WTC11 (cell line): Measurements from ENCODE around the gene CCDC80. TPM values are rescaled to one million over a fixed set of nuclear protein-coding genes. Genes with fewer than 3 reads are reported as not detected.

ENCODE experiments used
- ATAC-seq: fragments of 200-7000 bp; cut with Tn5 transposase; 2 replicates; pipeline ENCODE4 v1.10.0; 2021; ENCODE audit warnings: mild to moderate bottlenecking, moderate library complexity
- CTCF ChIA-PET: fragments of 300-600 bp; sonication (Branson Sonifier 250); formaldehyde crosslinking; loops from one replicate; lab custom pipeline; 2021; ENCODE audit warnings: antibody characterized with exemption; lab: Charles Lee
- POLR2A ChIA-PET: fragments of 350-600 bp; sonication (Branson Sonifier 250); formaldehyde crosslinking; loops from one replicate; lab custom pipeline; 2021; ENCODE audit warnings: antibody characterized with exemption; lab: Charles Lee
- DNase-seq: peaks from one replicate; pipeline ENCODE4 v3.0.0; 2021; ENCODE audit warnings: low spot score
- H3K27ac Mint-ChIP-seq: 2 replicates; pipeline ENCODE4 v1.8.0; 2021; ENCODE audit warnings: mixed read lengths
- H3K27me3 Mint-ChIP-seq: 2 replicates; pipeline ENCODE4 v1.8.0; 2021; ENCODE audit warnings: low read depth, mild to moderate bottlenecking, moderate library complexity, mixed read lengths
- H3K36me3 Mint-ChIP-seq: 2 replicates; pipeline ENCODE4 v1.8.0; 2021; ENCODE audit warnings: mixed read lengths
- H3K4me1 Mint-ChIP-seq: 2 replicates; pipeline ENCODE4 v1.8.0; 2022; ENCODE audit warnings: mixed read lengths
- H3K4me3 Mint-ChIP-seq: 2 replicates; pipeline ENCODE4 v1.8.0; 2021; ENCODE audit warnings: mild to moderate bottlenecking, moderate library complexity, mixed read lengths
- H3K9me3 Mint-ChIP-seq: 2 replicates; pipeline ENCODE4 v1.8.0; 2021; ENCODE audit warnings: mixed read lengths
- AFF4 ChIP-seq: sonication (generic); formaldehyde crosslinking; IDR thresholded peaks from 2 replicates; pipeline ENCODE4 v1.8.1; 2023; ENCODE audit warnings: mild to moderate bottlenecking, missing genetic modification reagents, borderline replicate concordance
- AR ChIP-seq: fragments of 250-450 bp; sonication (Bioruptor Pico); IDR thresholded peaks from 2 replicates; pipeline ENCODE4 v1.9.0; 2021; ENCODE audit warnings: mild to moderate bottlenecking
- ATF2 ChIP-seq: sonication (generic); formaldehyde crosslinking; IDR thresholded peaks from 2 replicates; pipeline ENCODE4 v1.8.1; 2022; ENCODE audit warnings: low read depth, missing genetic modification reagents, borderline replicate concordance
- CREB1 ChIP-seq: sonication (generic); formaldehyde crosslinking; IDR thresholded peaks from 2 replicates; pipeline ENCODE4 v1.8.0; 2023; ENCODE audit warnings: mild to moderate bottlenecking, missing genetic modification reagents
- CREM ChIP-seq: sonication (generic); formaldehyde crosslinking; IDR thresholded peaks from 2 replicates; pipeline ENCODE4 v1.8.1; 2022; ENCODE audit warnings: mild to moderate bottlenecking, missing genetic modification reagents, moderate library complexity
- CTCF ChIP-seq: fragments of 200-600 bp; IDR thresholded peaks from 2 replicates; pipeline ENCODE4 v1.8.0; 2022; ENCODE audit warnings: antibody characterized with exemption
- ERG ChIP-seq: fragments of 250-450 bp; sonication (Bioruptor Pico); IDR thresholded peaks from 2 replicates; pipeline ENCODE4 v1.8.0; 2021; ENCODE audit warnings: mild to moderate bottlenecking
- FOXK1 ChIP-seq: sonication (generic); formaldehyde crosslinking; IDR thresholded peaks from 2 replicates; pipeline ENCODE4 v1.8.0; 2022; ENCODE audit warnings: mild to moderate bottlenecking, moderate library complexity, missing genetic modification reagents
- HMGXB4 ChIP-seq: sonication (generic); formaldehyde crosslinking; IDR thresholded peaks from 2 replicates; pipeline ENCODE4 v1.8.1; 2023; ENCODE audit warnings: mild to moderate bottlenecking, moderate library complexity, missing genetic modification reagents
- NFE2L1 ChIP-seq: sonication (generic); formaldehyde crosslinking; IDR thresholded peaks from 2 replicates; pipeline ENCODE4 v1.8.1; 2023; ENCODE audit warnings: missing genetic modification reagents
- PRRX2 ChIP-seq: fragments of 250-450 bp; sonication (Bioruptor Pico); IDR thresholded peaks from 2 replicates; pipeline ENCODE4 v1.8.0; 2021; ENCODE audit warnings: mild to moderate bottlenecking
- RORB ChIP-seq: fragments of 250-450 bp; sonication (Bioruptor Pico); IDR thresholded peaks from 2 replicates; pipeline ENCODE4 v1.9.0; 2021; ENCODE audit warnings: mild to moderate bottlenecking
- TEAD1 ChIP-seq: sonication (generic); formaldehyde crosslinking; IDR thresholded peaks from 2 replicates; pipeline ENCODE4 v1.8.0; 2022; ENCODE audit warnings: mild to moderate bottlenecking, missing genetic modification reagents
- USF1 ChIP-seq: sonication (generic); formaldehyde crosslinking; IDR thresholded peaks from 2 replicates; pipeline ENCODE4 v1.8.0; 2022; ENCODE audit warnings: mild to moderate bottlenecking, missing genetic modification reagents
- ZNF232 ChIP-seq: sonication (generic); formaldehyde crosslinking; IDR thresholded peaks from 2 replicates; pipeline ENCODE4 v1.8.0; 2022; ENCODE audit warnings: mild to moderate bottlenecking, missing genetic modification reagents
- ZNF416 ChIP-seq: fragments of 250-450 bp; sonication (Bioruptor Pico); IDR thresholded peaks from 2 replicates; pipeline ENCODE4 v1.9.0; 2021; ENCODE audit warnings: mild to moderate bottlenecking, inconsistent platforms
- ZNF423 ChIP-seq: fragments of 250-450 bp; sonication (Bioruptor Pico); IDR thresholded peaks from 2 replicates; pipeline ENCODE4 v2.1.2; 2022; ENCODE audit warnings: mild to moderate bottlenecking, moderate library complexity
- ZSCAN18 ChIP-seq: fragments of 250-450 bp; sonication (Bioruptor Pico); IDR thresholded peaks from 2 replicates; pipeline ENCODE4 v2.1.2; 2022; ENCODE audit warnings: mild to moderate bottlenecking, moderate library complexity
- total RNA-seq: library from RNA; stranded (reverse); gene quantifications from 3 replicates; pipeline ENCODE4 v1.2.3, GENCODE V29; 2021

The CCDC80 gene
- total RNA-seq, 1 experiment from 2014 or later: 10.9 TPM

GRCh38 chr3:112627419-112627818 is 13.5 kb downstream of the CCDC80 start:
- no peak for TF ChIP-seq AFF4
- TF ChIP-seq ZSCAN18: no peak
- Mint-ChIP-seq H3K4me1 (peaks cover 42% of the 10 kb centered on the region), H3K27me3 (no peaks in the 10 kb centered on the region), H3K4me3 (no peak overlapping the region), H3K9me3 (no peaks in the 10 kb centered on the region), H3K36me3 (no peaks in the 10 kb centered on the region), H3K27ac (no peak overlapping the region)
- no peak for ATAC-seq
- ChIA-PET POLR2A (interaction anchor here (0.6 kb wide), 1 partner anchor 1468 kb away, joined by 9 read pairs; no protein-coding TSS in a partner anchor), CTCF (interaction anchor here (1.4 kb wide), 1 partner anchor 107 kb away, joined by 3 read pairs; no protein-coding TSS in a partner anchor)
- DNase-seq: no peak

- ChIA-PET POLR2A (no interaction called here), CTCF (no interaction called here)
- no peak overlapping the region for H3K27ac Mint-ChIP-seq
- DNase-seq (no peak), ATAC-seq (no peak)
- no peak overlapping the region for H3K4me3 Mint-ChIP-seq
- TF ChIP-seq ATF2 (CRISPR knock-in tag): no peak
- TF ChIP-seq HMGXB4 (CRISPR knock-in tag): no peak
- no peak for TF ChIP-seq NFE2L1 (CRISPR knock-in tag)
- TF ChIP-seq PRRX2 (CRISPR knock-in tag): no peak
- no peak for TF ChIP-seq ZNF232 (CRISPR knock-in tag)
- TF ChIP-seq CREM (CRISPR knock-in tag): no peak
- TF ChIP-seq ZNF423 (CRISPR knock-in tag): no peak
- TF ChIP-seq FOXK1 (CRISPR knock-in tag): no peak
- no peak for TF ChIP-seq USF1 (CRISPR knock-in tag)
- no peak for TF ChIP-seq ZSCAN18
- TF ChIP-seq CREB1 (CRISPR knock-in tag): no peak
- TF ChIP-seq RORB: no peak
- TF ChIP-seq ERG (CRISPR knock-in tag): no peak
- TF ChIP-seq ZNF416 (CRISPR knock-in tag): no peak
- no peak for TF ChIP-seq AR
- no peak for TF ChIP-seq CTCF
- no peak for TF ChIP-seq TEAD1 (CRISPR knock-in tag)
- no peaks in the 10 kb centered on the region for H3K27me3 Mint-ChIP-seq
- H3K4me1 Mint-ChIP-seq: peaks cover 11% of the 10 kb centered on the region
- H3K36me3 Mint-ChIP-seq: no peaks in the 10 kb centered on the region
- H3K9me3 Mint-ChIP-seq: peaks cover 7% of the 10 kb centered on the region; the same call in 1 of the 2 replicates
Observed at GRCh38 chr3:112623717-112624116, 17.2 kb downstream of the CCDC80 start.
